CD4-positive, alpha-beta T cell treated with Interleukin-4 for 1 hour (primary cell): ENCODE results near the gene ADAMTSL1.

Experiments
- DNase-seq, 2 donors: peaks; one replicate each; pipeline ENCODE4 v3.0.0-alpha.2; 2020 to 2022

Gene ADAMTSL1

DNA sequence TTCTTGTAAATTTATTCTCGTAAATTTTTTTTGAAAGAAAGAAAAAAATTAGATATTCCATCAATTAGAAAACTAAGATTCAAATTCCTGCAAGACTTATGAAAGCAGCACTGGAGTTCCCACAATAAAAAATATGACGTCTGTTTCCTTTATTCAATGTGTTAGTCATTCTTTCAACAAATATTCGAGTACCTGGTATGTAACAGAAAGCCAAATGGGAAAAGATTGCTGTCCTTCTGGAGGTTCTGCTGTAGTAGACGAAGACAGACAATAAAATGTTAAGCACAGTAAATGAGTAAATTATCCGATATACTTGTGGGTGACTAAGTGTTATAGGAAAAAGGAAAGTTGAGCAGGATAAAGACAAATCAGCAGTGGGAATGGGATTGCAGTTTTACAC, 92.2 kb downstream of the ADAMTSL1 start:
- no peak for DNase-seq

DNA sequence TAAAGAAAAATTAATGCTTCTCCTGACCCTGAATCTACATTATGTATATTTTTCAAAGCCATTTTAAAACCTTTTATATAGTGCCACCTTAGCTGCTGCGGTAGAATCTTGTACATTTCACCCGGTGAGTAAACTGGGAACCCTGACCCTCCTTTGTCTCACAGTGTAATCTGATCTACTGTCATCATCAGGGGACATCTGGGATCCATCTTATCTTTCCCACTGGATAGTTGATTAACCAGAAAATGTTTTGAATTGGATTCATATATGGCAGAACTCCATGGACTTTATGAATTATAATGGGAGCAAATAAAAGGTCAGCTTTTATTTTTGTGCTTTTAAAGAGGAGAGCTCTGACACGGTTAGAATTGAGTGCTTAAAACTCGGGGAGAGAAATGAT, 95.0 kb downstream of the ADAMTSL1 start:
- DNase-seq: no peak

DNA sequence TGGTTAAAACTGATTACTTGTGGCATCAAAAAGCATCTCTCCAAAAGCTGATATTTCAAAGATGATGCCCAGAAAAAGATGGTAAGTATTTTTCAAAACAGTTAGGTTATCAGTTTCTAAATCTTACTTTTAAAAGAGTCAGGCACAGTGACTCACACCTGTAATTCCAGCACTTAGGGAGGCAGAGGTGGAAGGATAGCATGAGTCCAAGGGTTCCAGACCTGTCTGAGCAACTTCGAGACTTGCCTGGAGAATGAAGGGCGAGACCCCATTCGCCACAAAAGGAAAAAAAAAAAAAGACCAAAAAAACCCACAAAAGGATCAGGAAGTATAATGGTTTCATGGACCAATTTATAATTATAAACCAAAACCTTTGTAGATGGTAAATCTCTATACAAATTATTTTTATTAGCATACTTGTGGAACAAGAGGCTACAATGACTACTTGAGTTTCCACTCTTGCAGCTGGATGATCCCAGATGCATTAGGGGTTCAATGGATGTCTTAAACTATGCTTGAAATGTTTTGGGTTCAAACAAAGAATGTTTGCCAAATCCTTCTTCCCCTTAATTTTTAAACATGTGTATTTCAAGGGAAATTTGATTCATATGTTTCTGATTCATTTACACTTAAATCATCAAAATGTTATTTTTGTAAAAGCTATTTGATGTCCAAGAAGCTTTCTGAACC, 96.1 kb downstream of the ADAMTSL1 start:
- DNase-seq: no peak

DNA sequence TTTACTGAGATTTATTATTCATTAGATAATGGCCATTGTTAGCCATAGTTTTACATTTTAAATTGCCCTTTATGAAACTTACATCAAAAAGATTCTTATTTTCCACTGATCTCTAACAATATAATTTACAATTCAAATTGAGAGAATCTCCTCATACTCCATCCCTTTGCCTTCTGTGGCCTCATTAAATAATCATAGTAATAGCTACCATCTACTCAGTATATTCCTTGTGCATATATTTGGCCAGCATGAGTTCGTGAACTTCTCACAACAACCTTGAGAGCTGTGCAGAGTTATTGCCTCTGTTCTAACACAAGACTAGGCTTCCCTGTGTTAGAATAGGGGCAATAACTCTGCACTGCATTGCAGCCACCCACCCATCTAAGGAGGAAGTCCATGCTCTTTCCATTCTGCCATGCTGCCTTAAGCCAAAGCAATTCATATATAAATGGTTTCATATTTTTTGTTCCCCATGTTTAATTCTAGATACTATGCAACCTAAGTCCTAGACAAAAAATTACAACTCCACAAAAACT, 99.1 kb downstream of the ADAMTSL1 start:
- DNase-seq: no peak

DNA sequence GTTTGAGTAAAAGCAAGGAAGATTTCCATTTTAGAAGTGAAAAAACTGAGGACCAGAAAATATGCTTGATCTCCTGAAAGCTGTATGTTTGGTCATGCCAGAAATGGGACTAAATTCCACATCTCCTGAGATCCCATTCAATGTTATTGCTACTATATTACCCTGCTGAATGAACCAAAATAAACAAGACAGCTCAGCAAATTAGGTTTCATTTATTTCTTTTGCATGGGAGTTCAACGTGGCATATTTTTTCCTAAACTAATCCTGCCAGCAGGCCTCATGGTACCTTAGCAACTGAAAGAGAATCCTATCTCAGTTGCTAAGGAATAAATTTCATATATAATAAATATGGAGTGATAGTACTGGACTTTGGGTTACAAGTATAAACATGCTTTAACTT, 101.7 kb downstream of the ADAMTSL1 start:
- DNase-seq: no peak

DNA sequence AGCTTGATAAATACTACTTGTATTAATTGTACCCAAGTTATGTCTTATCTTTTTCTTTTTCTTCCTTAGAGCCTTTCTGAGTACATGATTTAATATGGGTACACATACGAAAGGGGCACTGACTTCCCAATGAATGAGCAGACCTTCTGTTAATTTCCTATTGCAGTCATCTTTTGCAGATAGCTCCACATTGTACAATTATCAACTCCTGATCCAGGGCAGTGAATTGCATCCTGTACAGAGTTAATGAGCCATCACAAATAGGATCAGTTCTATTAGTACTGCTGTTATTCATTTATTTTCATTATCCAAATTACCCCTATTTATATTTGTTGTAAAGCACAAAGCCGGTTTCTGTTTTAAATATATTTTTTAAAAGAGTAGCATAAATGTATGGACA, 105.6 kb downstream of the ADAMTSL1 start:
- no peak for DNase-seq

DNA sequence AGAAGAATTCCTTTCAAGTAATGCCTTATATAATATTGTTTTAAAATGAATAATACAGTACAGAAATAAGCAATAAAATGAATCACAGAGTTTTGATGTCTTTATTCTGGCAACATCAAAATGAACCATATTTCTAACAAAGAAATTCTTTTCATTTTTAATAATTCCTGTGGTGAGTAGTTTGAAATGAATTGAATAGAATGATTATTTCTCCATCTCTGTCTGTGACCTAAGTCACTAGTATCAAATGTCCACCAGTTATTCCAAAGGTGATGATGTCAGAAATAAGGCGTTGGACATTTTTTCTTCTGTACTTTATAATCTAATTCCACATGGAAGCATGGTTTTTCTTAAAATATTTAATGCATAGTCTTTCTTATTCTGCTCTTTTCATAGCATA, 106.2 kb downstream of the ADAMTSL1 start:
- DNase-seq: no peak

DNA sequence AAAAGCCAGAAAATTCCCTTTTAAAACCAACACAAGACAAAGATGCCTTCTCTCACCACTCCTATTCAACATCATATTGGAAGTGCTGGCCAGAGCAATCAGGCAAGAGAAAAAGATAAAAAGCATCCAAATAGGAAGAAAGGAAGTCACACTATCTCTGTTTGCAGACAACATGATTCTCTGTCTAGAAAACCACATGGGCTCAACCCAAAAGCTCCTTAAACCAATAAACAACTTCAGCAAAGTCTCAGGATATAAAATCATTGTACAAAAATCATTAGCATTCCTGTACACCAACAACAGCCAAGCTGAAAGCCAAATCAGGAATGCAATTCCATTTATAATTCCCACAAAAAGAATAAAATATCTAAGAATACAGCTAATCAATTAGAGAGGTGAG, 112.0 kb downstream of the ADAMTSL1 start:
- no peak for DNase-seq

DNA sequence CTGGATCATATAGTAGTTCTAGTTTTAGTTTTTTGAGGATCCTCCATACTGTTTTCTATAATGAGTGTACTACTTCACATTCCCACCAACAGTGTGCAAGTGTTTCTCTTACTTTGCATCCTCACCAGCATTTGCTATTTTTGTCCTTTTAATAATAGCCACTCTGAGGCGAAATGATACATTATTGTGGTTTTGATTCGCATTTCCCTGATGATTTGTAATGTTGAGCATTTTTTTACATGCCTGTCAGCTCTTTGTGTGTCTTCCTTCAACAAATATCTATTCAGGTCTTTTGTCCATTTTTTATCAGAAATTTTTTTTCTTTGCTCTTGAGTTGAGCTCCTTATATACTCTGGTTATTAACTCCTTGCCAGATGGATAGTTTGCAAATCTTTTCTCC, 114.0 kb downstream of the ADAMTSL1 start:
- no peak for DNase-seq

DNA sequence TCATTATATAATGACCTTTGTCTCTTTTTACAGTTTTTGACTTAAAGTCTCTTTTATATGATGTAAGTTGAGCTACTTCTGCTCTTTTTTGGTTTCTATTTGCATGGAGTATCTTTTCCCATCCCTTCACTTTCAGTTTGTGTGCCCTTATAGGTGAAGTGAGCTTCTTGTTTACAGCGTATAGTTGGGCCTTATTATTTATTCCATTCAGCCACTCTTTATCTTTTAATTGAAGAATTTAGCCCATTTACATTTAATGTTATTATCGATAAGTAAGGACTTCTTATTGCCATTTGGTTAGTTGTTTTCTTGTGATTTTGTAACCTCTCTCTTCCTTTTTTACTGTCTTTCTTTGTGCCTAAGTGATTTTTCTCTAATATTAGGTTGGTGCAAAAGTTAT, 117.3 kb downstream of the ADAMTSL1 start:
- DNase-seq: no peak

DNA sequence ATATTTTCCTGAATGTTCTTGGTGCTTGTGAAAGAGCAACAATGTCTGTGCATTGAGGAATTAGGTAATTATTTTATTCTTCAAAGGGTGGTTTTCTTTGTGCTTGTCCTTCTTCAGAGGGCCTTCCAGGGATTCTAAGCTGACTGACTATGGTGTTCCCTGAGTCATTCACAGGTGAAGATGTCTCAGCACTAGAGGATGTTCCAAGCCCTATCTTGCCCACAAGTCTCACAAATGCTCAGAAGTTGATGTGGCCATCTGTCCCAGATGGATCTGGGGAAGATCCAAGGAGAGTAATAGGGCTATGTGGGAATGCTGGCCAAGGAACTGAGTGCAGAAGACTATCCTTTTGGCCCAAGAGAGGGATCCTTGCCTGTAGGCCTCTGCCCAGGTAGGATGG, 120.9 kb downstream of the ADAMTSL1 start:
- no peak for DNase-seq

DNA sequence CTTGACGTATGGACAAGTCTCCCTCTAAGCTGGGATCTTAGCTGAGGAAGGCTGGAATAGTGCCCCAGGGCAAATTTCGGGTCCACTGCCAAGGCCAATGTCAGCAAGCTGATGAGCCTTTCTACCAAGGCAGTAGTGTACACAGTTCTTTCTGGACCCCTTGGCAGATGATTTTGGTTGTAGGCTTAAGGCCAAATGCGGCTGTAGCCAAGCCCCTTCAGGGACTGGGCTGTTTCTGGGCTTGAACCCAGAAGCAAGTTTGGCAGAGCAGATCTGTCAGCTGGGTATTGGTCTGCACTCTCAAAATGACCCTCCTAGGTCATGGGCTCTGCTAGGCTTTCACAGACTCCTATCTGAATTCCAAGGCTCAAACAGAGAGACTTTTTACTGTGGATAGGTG, 121.6 kb downstream of the ADAMTSL1 start:
- no peak for DNase-seq

DNA sequence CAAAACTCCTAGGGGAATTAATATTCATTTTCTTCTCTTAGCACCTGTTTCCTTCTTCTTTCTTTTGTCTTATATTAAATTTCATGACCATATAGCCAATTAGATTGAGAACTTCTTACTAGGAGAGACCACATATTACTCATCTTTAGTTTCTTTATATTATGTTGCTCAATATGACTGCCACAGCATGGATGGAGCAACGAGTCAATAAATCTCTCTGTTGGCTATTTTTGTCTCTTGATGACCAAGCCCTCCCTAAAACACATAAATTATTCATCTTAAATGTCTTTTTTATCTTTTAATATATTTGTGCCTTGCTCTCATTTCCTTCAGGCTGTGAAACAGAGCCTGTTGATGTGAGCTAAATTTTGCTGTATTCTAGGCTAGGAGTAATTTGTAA, 123.0 kb downstream of the ADAMTSL1 start:
- no peak for DNase-seq

DNA sequence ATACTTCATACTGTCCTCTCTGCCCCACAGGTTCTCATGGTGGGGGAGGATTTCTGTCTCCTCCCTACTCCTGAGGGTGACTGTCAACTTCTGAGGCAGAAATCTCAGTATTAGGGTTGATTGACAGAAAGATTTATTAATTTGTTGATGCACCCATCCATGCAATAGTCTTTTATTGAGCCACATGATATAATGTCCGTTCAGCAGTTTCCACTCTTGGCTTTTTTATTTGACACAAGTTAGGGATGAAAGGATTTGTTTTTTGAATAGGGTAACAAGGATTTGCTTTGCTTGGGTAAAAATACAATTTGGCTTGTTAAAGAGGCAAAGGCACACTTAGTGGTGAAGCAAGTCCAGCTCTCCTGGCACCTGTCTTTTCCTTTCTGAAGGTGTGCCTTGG, 125.0 kb downstream of the ADAMTSL1 start:
- DNase-seq: no peak

DNA sequence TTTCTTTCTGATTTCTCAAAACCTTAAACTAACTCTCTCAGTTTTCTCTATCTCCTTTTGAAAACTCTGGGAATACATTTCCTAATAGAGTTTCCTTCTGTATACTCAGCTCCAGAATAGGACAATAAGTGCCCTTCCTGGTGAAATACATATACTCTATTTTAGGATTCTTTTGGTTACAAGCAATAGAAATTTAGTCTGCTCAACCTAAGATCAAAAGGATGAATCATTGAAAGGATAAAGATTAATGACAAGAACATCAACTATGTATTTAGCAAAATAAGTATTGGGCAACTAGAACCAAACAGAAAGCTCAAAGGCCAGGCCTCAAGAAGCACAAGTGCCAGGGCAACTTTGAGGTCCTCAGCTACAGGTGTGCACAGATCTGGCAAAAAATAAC, 127.1 kb downstream of the ADAMTSL1 start:
- no peak for DNase-seq

DNA sequence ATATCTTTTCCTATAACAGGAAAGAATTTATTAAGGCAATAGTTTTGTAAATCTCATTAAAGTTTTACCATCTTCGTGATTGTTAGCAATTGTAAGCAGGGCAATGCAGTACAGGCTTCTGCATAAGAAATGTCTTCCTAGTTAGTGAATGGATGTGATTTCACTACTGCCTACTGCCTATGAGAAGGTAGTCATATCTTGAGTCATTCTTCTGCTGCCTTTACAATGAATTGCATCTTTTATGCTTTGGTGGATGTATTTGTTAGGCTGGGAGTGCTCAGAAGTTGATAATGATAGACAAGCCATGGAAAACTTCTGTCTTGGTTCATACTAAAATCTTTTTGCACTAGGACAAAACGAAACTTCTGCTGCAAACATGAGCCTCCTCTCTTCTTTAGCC, 128.0 kb downstream of the ADAMTSL1 start:
- no peak for DNase-seq

DNA sequence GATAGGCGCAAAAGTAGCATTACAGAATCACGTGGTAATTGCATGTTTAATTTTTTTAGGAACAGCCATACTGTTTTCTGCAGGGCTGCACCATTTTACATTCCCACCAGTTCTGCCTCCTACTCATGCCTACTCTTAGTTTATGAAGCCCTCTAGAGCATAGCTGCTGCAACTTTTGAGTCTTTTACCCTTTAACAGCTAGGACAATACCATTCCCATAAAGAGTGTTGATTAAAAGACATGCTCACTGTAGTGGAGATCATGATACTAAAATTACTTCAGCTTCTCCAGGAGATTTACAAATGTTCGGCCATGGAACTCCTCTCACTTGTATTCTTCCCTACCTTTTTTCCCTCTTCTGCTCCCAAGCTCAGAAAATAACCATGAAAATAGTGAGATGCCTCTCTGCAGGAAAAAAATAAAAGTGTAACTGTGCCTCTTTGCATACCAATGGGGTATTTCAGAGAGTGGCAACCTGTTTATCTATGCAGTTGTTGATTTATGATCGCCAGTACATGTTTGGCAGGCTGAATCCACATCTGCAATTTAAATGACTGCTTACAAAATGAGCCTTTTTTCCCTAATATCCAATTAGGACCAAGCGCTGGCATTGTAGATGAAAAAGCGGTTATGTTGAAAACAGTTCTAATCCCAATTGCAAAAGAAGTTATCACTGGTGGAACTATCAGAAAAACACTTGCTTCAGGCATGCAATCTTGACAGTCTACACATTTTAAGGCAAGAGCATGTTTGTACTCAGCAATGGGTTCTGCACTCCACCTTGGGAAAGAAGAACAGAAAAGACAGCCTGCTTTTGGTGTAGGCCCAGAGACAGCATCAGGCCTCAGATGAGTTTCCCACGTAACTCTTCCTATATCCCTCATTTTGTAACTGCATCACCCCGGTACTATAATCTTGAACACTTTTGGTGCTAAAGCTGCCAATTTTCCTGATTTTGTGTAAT, 131.1 kb downstream of the ADAMTSL1 start:
- DNase-seq: no peak

DNA sequence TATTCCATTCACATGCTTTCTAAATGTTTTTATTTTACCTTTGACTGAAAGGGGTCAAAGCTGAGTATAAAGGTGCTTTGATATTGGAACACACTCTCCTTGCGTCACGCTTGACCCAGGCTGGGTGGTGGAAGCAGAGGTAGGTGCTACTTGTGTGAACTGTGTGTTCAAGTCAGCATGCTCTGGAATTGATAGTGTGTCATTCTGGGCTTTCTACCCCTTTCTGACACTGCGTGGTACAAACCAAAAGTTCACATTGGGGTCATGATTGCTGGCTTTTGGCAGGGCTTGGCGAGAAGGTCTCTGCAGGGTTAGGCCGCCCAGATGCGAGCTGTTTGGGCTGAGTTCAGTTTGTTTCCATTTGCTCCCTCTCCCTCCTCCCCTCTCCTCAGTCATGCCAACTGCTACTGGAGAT, 131.8 kb downstream of the ADAMTSL1 start:
- DNase-seq: no peak

DNA sequence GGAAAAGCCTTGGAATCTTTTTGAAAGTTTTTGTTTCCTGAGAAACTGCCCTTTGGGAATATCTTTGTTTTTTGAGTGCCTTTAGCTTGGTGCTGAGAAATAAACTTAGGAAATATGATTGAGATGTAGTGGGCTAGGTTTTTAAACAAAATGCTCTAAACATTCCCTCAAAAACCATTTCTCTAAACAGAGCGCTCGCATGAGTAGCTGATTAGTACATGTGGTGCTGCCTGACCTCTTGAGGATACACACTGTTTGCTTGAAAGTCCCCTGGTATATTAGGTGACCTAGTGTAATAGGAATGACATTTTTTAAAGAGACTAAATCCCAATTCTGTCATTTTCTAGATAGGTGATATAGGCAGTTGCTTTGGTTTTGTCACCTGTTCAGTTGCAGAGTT, 132.3 kb downstream of the ADAMTSL1 start:
- no peak for DNase-seq

DNA sequence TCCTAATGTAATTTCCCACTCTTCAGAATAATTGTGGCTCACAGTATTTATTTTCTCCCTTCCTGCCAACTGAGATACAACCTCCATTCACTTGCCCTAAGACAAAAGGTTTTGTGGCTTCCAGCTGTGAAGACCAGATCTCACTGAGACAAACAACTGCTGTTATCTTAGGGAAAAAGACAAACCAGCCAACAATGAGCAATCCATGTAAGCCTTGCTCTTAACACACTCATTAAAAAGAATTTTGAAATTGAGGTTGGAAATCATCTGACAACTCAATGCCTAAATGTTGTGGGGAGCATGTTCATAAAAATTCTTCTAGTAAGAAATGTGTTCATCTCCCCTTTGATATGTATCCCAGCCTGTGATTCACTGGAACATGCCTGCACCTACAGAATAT, 132.9 kb downstream of the ADAMTSL1 start:
- no peak for DNase-seq

DNA sequence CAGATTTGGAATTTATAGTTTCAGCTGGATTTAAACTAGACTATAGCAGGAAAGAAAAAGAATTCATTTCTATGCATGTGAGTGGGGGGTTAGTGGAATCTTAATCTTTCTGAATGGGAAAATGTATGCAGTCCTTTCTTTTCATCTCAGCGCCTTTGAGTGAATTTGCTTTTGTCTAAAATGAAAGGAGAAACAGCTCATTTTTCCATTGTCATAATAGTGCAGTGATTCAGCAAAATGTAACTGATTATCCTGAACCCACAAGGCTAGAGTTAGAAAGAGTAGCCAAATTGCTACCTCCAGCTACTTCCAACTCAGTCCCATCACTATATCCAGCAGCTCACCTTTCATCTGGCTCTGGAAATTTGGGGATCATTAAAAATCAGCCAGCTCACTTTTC, 134.4 kb downstream of the ADAMTSL1 start:
- no peak for DNase-seq

DNA sequence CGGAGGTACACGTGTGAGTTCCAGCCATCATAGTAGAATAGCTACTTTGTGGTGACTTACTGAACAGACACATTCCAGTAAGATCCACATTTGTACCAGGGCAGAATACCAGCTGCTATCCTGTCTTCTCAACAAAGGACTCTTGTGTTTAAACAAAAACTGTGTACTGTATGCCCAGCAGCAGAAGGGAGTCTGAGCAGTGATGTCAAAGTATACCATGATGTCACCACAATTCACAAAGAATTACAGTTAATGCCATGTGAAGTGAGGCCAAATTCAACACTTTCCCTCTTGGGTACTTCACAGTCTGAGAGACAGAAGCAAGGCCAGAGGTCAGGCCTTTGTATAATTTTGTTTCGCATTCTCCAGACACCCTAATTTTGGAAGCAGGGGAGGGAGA, 137.0 kb downstream of the ADAMTSL1 start:
- DNase-seq: no peak

DNA sequence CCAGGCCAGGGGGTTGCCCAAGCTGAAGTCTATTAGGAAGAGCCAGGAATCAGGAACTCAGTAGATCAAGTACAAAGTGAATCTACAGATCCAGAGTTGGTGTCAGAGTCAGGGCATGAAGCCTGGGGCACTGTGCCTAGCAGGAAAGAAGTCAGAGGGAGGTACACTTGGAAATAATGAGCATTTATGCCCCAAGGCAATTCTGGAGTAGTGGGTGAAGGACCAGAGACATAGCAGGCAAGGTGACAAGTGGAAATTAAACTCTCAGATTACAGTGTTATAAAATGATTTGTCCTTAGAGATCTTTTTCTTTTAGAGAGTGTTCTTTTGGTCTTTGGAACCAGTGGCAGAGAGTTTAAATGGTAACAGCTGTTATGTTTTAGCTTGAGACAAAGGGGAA, 138.0 kb downstream of the ADAMTSL1 start:
- no peak for DNase-seq

DNA sequence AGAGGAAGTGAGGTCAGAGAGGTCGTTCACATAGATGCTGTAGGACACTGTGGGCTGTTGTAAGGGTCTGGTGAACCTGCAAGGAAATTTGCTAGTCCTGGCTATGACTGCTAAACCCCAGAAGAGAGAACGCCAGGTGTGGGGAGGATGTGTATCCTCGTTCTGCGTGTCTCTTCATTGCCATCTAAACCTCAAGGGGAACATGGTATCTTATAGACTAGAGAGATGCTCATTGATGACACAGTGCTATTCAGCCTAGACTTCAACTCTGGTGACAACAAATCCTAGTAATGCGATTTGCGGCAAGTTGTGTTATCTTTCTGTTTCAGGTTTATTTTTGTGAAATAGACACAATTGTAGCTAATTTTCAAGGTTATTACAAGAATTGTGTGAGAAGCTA, 140.2 kb downstream of the ADAMTSL1 start:
- no peak for DNase-seq
